Activated CD4-positive, CD25-positive, alpha-beta regulatory T cell treated with anti-CD3 and anti-CD28 coated beads, Interleukin-2, amount 50 U/mL, for 24 hours (primary cell): ENCODE results near the gene SCUBE1.
"Not testable (repeated sequence)": the region's sequence is repeated elsewhere in the genome, so short reads cannot be mapped to it uniquely, and the experiment has no call there.

ENCODE experiments used
- ATAC-seq, 2 donors: fragments of 150-1000 bp; cut with Tn5 transposase; one replicate each; pipeline ENCODE4 v1.10.0; 2021; ENCODE audit warnings: mild to moderate bottlenecking in 1 of 2, moderate library complexity in 1 of 2

Gene SCUBE1

GRCh38 chr22:43299736-43300135 lies 43.4 kb downstream of the SCUBE1 start:
- ATAC-seq, result no peak

- no peak for ATAC-seq
Observed at GRCh38 chr22:43298062-43298801, 44.9 kb downstream of the SCUBE1 start.

GRCh38 chr22:43297270-43298061 lies 45.7 kb downstream of the SCUBE1 start:
- ATAC-seq, result no peak

GRCh38 chr22:43296276-43296902 lies 46.8 kb downstream of the SCUBE1 start:
- ATAC-seq, result no peak

GRCh38 chr22:43295660-43296059 lies 47.5 kb downstream of the SCUBE1 start:
- ATAC-seq, result no peak

- ATAC-seq, result no peak
Observed at GRCh38 chr22:43295173-43295572, 48.0 kb downstream of the SCUBE1 start.

- no peak for ATAC-seq
Observed at GRCh38 chr22:43293655-43294392, 49.3 kb downstream of the SCUBE1 start.

- no peak for ATAC-seq
Observed at GRCh38 chr22:43293259-43293654, 49.9 kb downstream of the SCUBE1 start.

- no peak for ATAC-seq
Observed at GRCh38 chr22:43292630-43293018, 50.5 kb downstream of the SCUBE1 start.

- ATAC-seq, result no peak
Observed at GRCh38 chr22:43291381-43291780, 51.8 kb downstream of the SCUBE1 start.

GRCh38 chr22:43289976-43290721 lies 53.0 kb downstream of the SCUBE1 start:
- ATAC-seq, result no peak

GRCh38 chr22:43289531-43289963 lies 53.6 kb downstream of the SCUBE1 start:
- peak in 1 of 2 donors; percentile 15 for ATAC-seq

- no peak for ATAC-seq
Observed at GRCh38 chr22:43288807-43289420, 54.3 kb downstream of the SCUBE1 start.

GRCh38 chr22:43288378-43288777 lies 54.8 kb downstream of the SCUBE1 start:
- no peak for ATAC-seq

- ATAC-seq, result no peak
Observed at GRCh38 chr22:43287441-43287840, 55.7 kb downstream of the SCUBE1 start.

GRCh38 chr22:43281394-43281793 lies 61.8 kb downstream of the SCUBE1 start:
- no peak for ATAC-seq

- ATAC-seq, result not testable (repeated sequence)
Observed at GRCh38 chr22:43280523-43280886, 62.7 kb downstream of the SCUBE1 start.

- no peak for ATAC-seq
Observed at GRCh38 chr22:43279867-43280522, 63.2 kb downstream of the SCUBE1 start.

- ATAC-seq, result no peak
Observed at GRCh38 chr22:43277987-43278601, 65.1 kb downstream of the SCUBE1 start.

GRCh38 chr22:43277091-43277490 lies 66.1 kb downstream of the SCUBE1 start:
- no peak for ATAC-seq

GRCh38 chr22:43276321-43276720 lies 66.9 kb downstream of the SCUBE1 start:
- ATAC-seq, result no peak
